Measurements from ENCODE around the gene PSMB2.

Gene PSMB2

GRCh38 chr1:35675773-35676172, 34.4 kb upstream of the PSMB2 start:
- H3K4me1 ChIP-seq: no peaks in the 10 kb centered on the region
- no peaks in the 10 kb centered on the region for H3K36me3 ChIP-seq
- H3K4me3 ChIP-seq (ENCODE audit: low read depth, low read length): no peak overlapping the region
- DNase-seq: no peak
- H3K27me3 ChIP-seq: no peaks in the 10 kb centered on the region
- no peaks in the 10 kb centered on the region for H3K9me3 ChIP-seq
- no peak for TF ChIP-seq CTCF (IDR thresholded peaks at IDR 0.05; ENCODE audit: low read depth, low read length)

GRCh38 chr1:35674111-35674510, 32.8 kb upstream of the PSMB2 start:
- Histone ChIP-seq H3K4me3 (ENCODE audit: low read depth, low read length) (no peak overlapping the region), H3K27me3 (no peaks in the 10 kb centered on the region), H3K36me3 (no peaks in the 10 kb centered on the region), H3K9me3 (no peaks in the 10 kb centered on the region), H3K4me1 (no peaks in the 10 kb centered on the region)
- no peak for TF ChIP-seq CTCF (IDR thresholded peaks at IDR 0.05; ENCODE audit: low read depth, low read length)
- DNase-seq: no peak

- H3K27me3 ChIP-seq: no peaks in the 10 kb centered on the region
- no peak for TF ChIP-seq CTCF (IDR thresholded peaks at IDR 0.05; ENCODE audit: low read depth, low read length)
- no peak overlapping the region for H3K4me3 ChIP-seq (ENCODE audit: low read depth, low read length)
- no peak for DNase-seq
- no peaks in the 10 kb centered on the region for H3K9me3 ChIP-seq
- no peaks in the 10 kb centered on the region for H3K36me3 ChIP-seq
- no peaks in the 10 kb centered on the region for H3K4me1 ChIP-seq
Measured at GRCh38 chr1:35672116-35672515, 30.8 kb upstream of the PSMB2 start.

GRCh38 chr1:35668506-35668905, 27.2 kb upstream of the PSMB2 start:
- H3K27me3 ChIP-seq: no peaks in the 10 kb centered on the region
- no peak overlapping the region for H3K4me3 ChIP-seq (ENCODE audit: low read depth, low read length)
- no peaks in the 10 kb centered on the region for H3K4me1 ChIP-seq
- no peak for TF ChIP-seq CTCF (IDR thresholded peaks at IDR 0.05; ENCODE audit: low read depth, low read length)
- H3K36me3 ChIP-seq: no peaks in the 10 kb centered on the region
- H3K9me3 ChIP-seq: no peaks in the 10 kb centered on the region
- no peak for DNase-seq

- Histone ChIP-seq H3K9me3 (no peaks in the 10 kb centered on the region), H3K4me3 (ENCODE audit: low read depth, low read length) (no peak overlapping the region), H3K4me1 (no peaks in the 10 kb centered on the region), H3K36me3 (no peaks in the 10 kb centered on the region), H3K27me3 (no peaks in the 10 kb centered on the region)
- no peak for DNase-seq
- TF ChIP-seq CTCF (IDR thresholded peaks at IDR 0.05; ENCODE audit: low read depth, low read length): no peak
Measured at GRCh38 chr1:35666916-35667315, 25.6 kb upstream of the PSMB2 start.

- H3K9me3 ChIP-seq: no peaks in the 10 kb centered on the region
- H3K4me3 ChIP-seq (ENCODE audit: low read depth, low read length): no peak overlapping the region
- TF ChIP-seq CTCF (IDR thresholded peaks at IDR 0.05; ENCODE audit: low read depth, low read length): no peak
- no peak for DNase-seq
- no peaks in the 10 kb centered on the region for H3K4me1 ChIP-seq
- no peaks in the 10 kb centered on the region for H3K27me3 ChIP-seq
- no peaks in the 10 kb centered on the region for H3K36me3 ChIP-seq
Measured at GRCh38 chr1:35666216-35666615, 24.9 kb upstream of the PSMB2 start.

Measured in BE2C (cell line).